IMR-90 (cell line): ENCODE results near the gene TMEM37. TPM values are rescaled to one million over a fixed set of nuclear protein-coding genes. Genes with fewer than 3 reads are reported as not detected.

Experiments
- ATAC-seq: fragments of 200-7000 bp; cut with Tn5 transposase; 2 replicates; pipeline ENCODE4 v1.9.1; 2020; ENCODE audit warnings: low read depth, mild to moderate bottlenecking, moderate library complexity
- BruUV-seq: library from RNA; stranded (reverse); fragments of 400-500 nt; replicated peaks from 2 replicates; lab custom pipeline; 2021; lab: Mats Ljungman, UMichigan
- CTCF ChIA-PET: fragments of 300-600 bp; formaldehyde crosslinking; extraction: SDS; loops from one replicate; lab custom pipeline; 2021; ENCODE audit warnings: antibody characterized with exemption; lab: Yijun Ruan, JAX
- POLR2A ChIA-PET: fragments of 300-600 bp; sonication (Branson Sonifier 250); formaldehyde crosslinking; loops from one replicate; lab custom pipeline; 2022; ENCODE audit warnings: antibody characterized with exemption; ENCODE audit not compliant: unreplicated experiment; lab: Charles Lee
- DNase-seq: peaks from one replicate; pipeline ENCODE4 v3.0.0; 2013
- H2AFZ ChIP-seq: replicated peaks from 2 replicates; pipeline ENCODE3; 2013; ENCODE audit warnings: low read length, mild to moderate bottlenecking; ENCODE audit not compliant: poor library complexity
- H2AK5ac ChIP-seq: 2 replicates; pipeline ENCODE4 v1.6.1; 2013; ENCODE audit warnings: low read depth, low read length, inconsistent platforms
- H2AK9ac ChIP-seq: replicated peaks from 2 replicates; pipeline ENCODE3; 2013; ENCODE audit warnings: mild to moderate bottlenecking, low read depth, low read length, moderate library complexity; ENCODE audit not compliant: poor library complexity
- H2BK120ac ChIP-seq: 2 replicates; pipeline ENCODE4 v1.6.1; 2013; ENCODE audit warnings: low read depth, low read length, inconsistent platforms
- H2BK15ac ChIP-seq: 3 replicates; pipeline ENCODE4 v1.6.1; 2013; ENCODE audit warnings: low read depth, low read length, inconsistent platforms
- H2BK20ac ChIP-seq: 2 replicates; pipeline ENCODE4 v1.6.1; 2013; ENCODE audit warnings: low read depth, mild to moderate bottlenecking, inconsistent platforms, low read length, moderate library complexity
- H2BK5ac ChIP-seq: 2 replicates; pipeline ENCODE4 v1.6.1; 2013; ENCODE audit warnings: mild to moderate bottlenecking, low read depth, low read length, inconsistent platforms; ENCODE audit not compliant: poor library complexity, severe bottlenecking
- H3K14ac ChIP-seq: replicated peaks from 2 replicates; pipeline ENCODE4 v1.6.1; 2013; ENCODE audit warnings: low read depth, low read length, inconsistent platforms
- H3K18ac ChIP-seq: 2 replicates; pipeline ENCODE4 v1.6.1; 2013; ENCODE audit warnings: low read depth, low read length, control low read depth
- H3K23ac ChIP-seq: 2 replicates; pipeline ENCODE4 v1.6.1; 2013; ENCODE audit warnings: low read depth, low read length, inconsistent platforms
- H3K27ac ChIP-seq: 2 replicates; pipeline ENCODE4 v1.5.1; 2013; ENCODE audit warnings: mild to moderate bottlenecking, control low read depth, low read length; ENCODE audit not compliant: insufficient read depth
- H3K27me3 ChIP-seq: 2 replicates; pipeline ENCODE4 v1.6.1; 2013; ENCODE audit warnings: low read length; ENCODE audit not compliant: control insufficient read depth, insufficient read depth
- H3K36me3 ChIP-seq: 2 replicates; pipeline ENCODE4 v1.6.1; 2013; ENCODE audit warnings: low read length, mixed read lengths; ENCODE audit not compliant: control insufficient read depth, insufficient read depth
- H3K4ac ChIP-seq: 2 replicates; pipeline ENCODE4 v1.6.1; 2013; ENCODE audit warnings: low read depth, low read length, inconsistent platforms
- H3K4me1 ChIP-seq: 2 replicates; pipeline ENCODE4 v1.6.1; 2013; ENCODE audit warnings: low read length, mixed read lengths; ENCODE audit not compliant: control insufficient read depth, insufficient read depth
- H3K4me2 ChIP-seq: 2 replicates; pipeline ENCODE4 v1.6.1; 2013; ENCODE audit warnings: low read depth, mild to moderate bottlenecking, control low read depth, low read length, moderate library complexity
- H3K4me3 ChIP-seq: 2 replicates; pipeline ENCODE4 v1.5.1; 2013; ENCODE audit warnings: low read depth, mild to moderate bottlenecking, control low read depth, low read length, moderate library complexity; ENCODE audit not compliant: insufficient read depth
- H3K56ac ChIP-seq: 2 replicates; pipeline ENCODE4 v1.6.1; 2013; ENCODE audit warnings: low read length, inconsistent platforms; ENCODE audit not compliant: insufficient read depth; ENCODE audit errors: extremely low read depth
- H3K79me1 ChIP-seq, 2 experiments: 2 replicates each; pipeline ENCODE4 v1.6.1; 2013; ENCODE audit warnings: low read length in 2 of 2, inconsistent platforms in 1 of 2, low read depth in 1 of 2
- H3K9ac ChIP-seq: 2 replicates; pipeline ENCODE4 v1.6.1; 2013; ENCODE audit warnings: low read depth, low read length, control low read depth
- H3K9me1 ChIP-seq: 2 replicates; pipeline ENCODE4 v1.6.1; 2013; ENCODE audit warnings: low read length, inconsistent platforms; ENCODE audit not compliant: insufficient read depth
- H3K9me3 ChIP-seq: 2 replicates; pipeline ENCODE4 v1.6.1; 2013; ENCODE audit warnings: low read length; ENCODE audit not compliant: control insufficient read depth, insufficient read depth
- H4K20me1 ChIP-seq: 2 replicates; pipeline ENCODE4 v1.6.1; 2013; ENCODE audit warnings: low read length, inconsistent platforms; ENCODE audit not compliant: insufficient read depth
- H4K5ac ChIP-seq: 2 replicates; pipeline ENCODE4 v1.6.1; 2013; ENCODE audit warnings: mild to moderate bottlenecking, low read depth, low read length, control low read depth
- H4K8ac ChIP-seq, 2 experiments: 2 replicates each; pipeline ENCODE4 v1.6.1; 2013; ENCODE audit warnings: low read depth in 2 of 2, low read length in 2 of 2, control low read depth in 1 of 2, inconsistent platforms in 1 of 2
- H4K91ac ChIP-seq: 2 replicates; pipeline ENCODE4 v1.6.1; 2013; ENCODE audit warnings: low read depth, low read length, inconsistent platforms; ENCODE audit not compliant: insufficient read depth
- BHLHE40 ChIP-seq: fragments of 150-350 bp; IDR thresholded peaks from 2 replicates; pipeline ENCODE4 v1.6.1; 2016; ENCODE audit warnings: mild to moderate bottlenecking, low read depth, low read length
- CEBPB ChIP-seq: IDR thresholded peaks from 2 replicates; pipeline ENCODE4 v1.6.1; 2012; ENCODE audit warnings: low read depth, low read length, improper control_type of control experiment
- CHD1 ChIP-seq: IDR thresholded peaks from 2 replicates; pipeline ENCODE4 v1.6.1; 2012; ENCODE audit warnings: low read depth, low read length, improper control_type of control experiment
- MAFK ChIP-seq: IDR thresholded peaks from 2 replicates; pipeline ENCODE4 v1.6.1; 2012; ENCODE audit warnings: low read depth, low read length, improper control_type of control experiment
- RFX5 ChIP-seq: IDR thresholded peaks from 2 replicates; pipeline ENCODE4 v1.8.0; 2012; ENCODE audit warnings: low read depth, mild to moderate bottlenecking, low read length, moderate library complexity
- SMC3 ChIP-seq: fragments of 150-350 bp; IDR thresholded peaks from 2 replicates; pipeline ENCODE4 v1.6.1; 2016; ENCODE audit warnings: low read depth, mild to moderate bottlenecking, antibody characterized with exemption, low read length, moderate library complexity
- WGBS, 2 experiments: methylation state at CpG; one replicate each; pipeline versions ENCODE4 v1.1.5 to v1.1.7; 2013; ENCODE audit warnings: missing lambda C conversion rate in 2 of 2; ENCODE audit not compliant: insufficient read length in 1 of 2; ENCODE audit errors: extremely low coverage in 2 of 2; 5-methylcytosine and 5-hydroxymethylcytosine counted together
- dilution Hi-C: fragments of 300-500 bp; cut with HindIII; formaldehyde crosslinking; loops from one replicate; pipeline ENCODE4 v1.14.3; 2018; ENCODE audit warnings: low sequenced_read_pairs; ENCODE audit not compliant: unreplicated experiment
- in situ Hi-C: fragments of 300-500 bp; cut with MboI; formaldehyde crosslinking; loops from 3 replicates; pipeline ENCODE4 v1.14.3; 2019; ENCODE audit warnings: low sequenced_read_pairs, inconsistent platforms, mixed read lengths
- intact Hi-C: fragments of 100-400 bp; cut with micrococcal nuclease; formaldehyde crosslinking; loops from 2 replicates; pipeline ENCODE4 v1.10.0; 2022
- polyA plus RNA-seq, 3 experiments: library from polyadenylated mRNA; depleted of rRNA; stranded (reverse); fragments of >200 nt; gene quantifications; 2 replicates each; pipeline ENCODE4 v1.2.3, GENCODE V29; 2012; ENCODE audit warnings: low replicate concordance in 1 of 3
- total RNA-seq: library from RNA; depleted of rRNA; stranded (reverse); fragments of >200 nt; gene quantifications from 2 replicates; pipeline ENCODE4 v1.2.3, GENCODE V29; 2012

TMEM37 gene
- total and polyA plus RNA-seq, 2 of the 4 experiments (the other 2 are of a cell fraction) = under 0.01 to 0.39 TPM

DNA sequence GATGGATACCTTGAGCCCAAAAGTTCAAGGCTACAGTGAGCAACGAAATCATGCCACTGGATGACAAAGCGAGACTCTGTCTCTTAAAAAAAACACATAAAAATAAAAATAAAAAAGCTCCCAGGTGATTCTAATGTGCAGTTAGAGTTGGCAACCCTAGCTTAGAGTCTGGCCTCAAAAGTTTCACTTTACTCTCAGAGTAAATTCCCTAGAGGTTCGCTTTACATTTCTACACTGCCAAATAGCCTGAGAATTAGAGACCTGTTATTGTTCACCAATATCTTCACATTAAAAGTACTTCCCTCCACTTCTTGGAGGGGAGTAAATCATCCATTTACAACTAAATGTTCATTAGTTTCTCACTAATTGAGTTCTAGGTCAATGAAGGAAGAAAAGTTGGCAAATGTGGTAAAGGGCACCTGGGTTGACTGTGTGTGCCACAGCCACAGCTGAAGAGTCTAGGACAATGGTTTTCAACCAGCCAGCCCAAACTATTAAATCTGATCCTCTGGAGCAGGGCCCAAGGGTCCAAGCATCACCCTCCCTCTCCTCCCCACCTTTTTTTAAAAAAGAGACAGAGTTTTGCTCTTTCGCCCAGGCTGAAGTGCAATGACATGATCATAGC, 15.2 kb upstream of the TMEM37 start:
- Histone ChIP-seq H4K8ac (no peak overlapping the region), H2BK15ac (no peak overlapping the region), H3K4me1 (no peaks in the 10 kb centered on the region), H2BK5ac (no peak overlapping the region), H3K36me3 (no peaks in the 10 kb centered on the region), H4K20me1 (no peaks in the 10 kb centered on the region), H2BK20ac (no peak overlapping the region), H3K56ac (no peak overlapping the region), H3K4ac (no peak overlapping the region), H3K9ac (no peak overlapping the region), H2BK120ac (no peak overlapping the region), H2AFZ (no peak overlapping the region), H2AK5ac (no peak overlapping the region), H4K91ac (no peak overlapping the region), H3K9me3 (no peaks in the 10 kb centered on the region), H3K79me1 (no peaks in the 10 kb centered on the region), H2AK9ac (no peak overlapping the region), H3K27ac (no peak overlapping the region), H3K4me2 (no peak overlapping the region), H3K4me3 (no peak overlapping the region), H4K5ac (no peak overlapping the region), H3K9me1 (no peaks in the 10 kb centered on the region), H3K14ac (no peak overlapping the region), H3K18ac (no peak overlapping the region), H3K23ac (no peak overlapping the region), H3K27me3 (no peaks in the 10 kb centered on the region; the same call in 1 of the 2 replicates)
- DNase-seq (no peak), ATAC-seq (no peak)
- POLR2A ChIA-PET = no interaction called here
- TF ChIP-seq RFX5 (no peak), MAFK (no peak), SMC3 (no peak), CHD1 (no peak), BHLHE40 (no peak), CEBPB (no peak)
- in situ Hi-C loops = loop anchor here (5.0 kb wide), 1 partner anchor 51 kb away; no protein-coding TSS in a partner anchor
- intact Hi-C loops = no loop called here
- dilution Hi-C loops = no loop called here
- no TSS peak for BruUV-seq
- CTCF ChIA-PET = interaction anchor here (0.6 to 1.0 kb wide), 2 partner anchors 60 to 1194 kb away, joined by 3 read pairs; no protein-coding TSS in a partner anchor
- 80% methylated on average over 1 of the region's 4 CpGs; no CpG with 5 or more reads in 1 of the 2 experiments for WGBS, 2 experiments
